H1 (cell line): ENCODE results near the gene CCT5. TPM values are rescaled to one million over a fixed set of nuclear protein-coding genes. Genes with fewer than 3 reads are reported as not detected.
A peak's percentile ranks its signal among the peaks of the same experiment; 100 is the strongest.

Source experiments
- BCL11A ChIP-seq, 2 experiments: IDR thresholded peaks; one replicate each; pipeline ENCODE4 v1.6.1; 2011; ENCODE audit warnings: low read depth in 2 of 2, low read length in 2 of 2, mild to moderate bottlenecking in 2 of 2
- CHD2 ChIP-seq: IDR thresholded peaks from 2 replicates; pipeline ENCODE4 v1.6.1; 2012; ENCODE audit warnings: low read length, improper control_type of control experiment
- CREB1 ChIP-seq: IDR thresholded peaks from 2 replicates; pipeline ENCODE4 v1.6.1; 2012; ENCODE audit warnings: inconsistent platforms
- EP300 ChIP-seq, 2 experiments: IDR thresholded peaks; 1 replicate in 1 of 2; 2 replicates in 1 of 2; pipeline ENCODE4 v1.6.1; 2011 to 2012; ENCODE audit warnings: low read depth in 2 of 2, low read length in 2 of 2, mild to moderate bottlenecking in 2 of 2, borderline replicate concordance in 1 of 2, inconsistent platforms in 1 of 2, moderate library complexity in 1 of 2
- JUND ChIP-seq: IDR thresholded peaks from 2 replicates; pipeline ENCODE4 v1.6.1; 2011; ENCODE audit warnings: mild to moderate bottlenecking, improper control_type of control experiment, low read length
- KDM1A ChIP-seq: fragments of 200-600, 300-600 bp; sonication (generic); IDR thresholded peaks from 2 replicates; pipeline ENCODE4 v1.7.1; 2016; ENCODE audit warnings: mild to moderate bottlenecking, low read length, borderline replicate concordance
- KDM4A ChIP-seq: IDR thresholded peaks from one replicate; pipeline ENCODE4 v1.7.1; 2012; ENCODE audit warnings: low read depth, mild to moderate bottlenecking, moderate library complexity, low read length, inconsistent platforms; ENCODE audit not compliant: severe bottlenecking
- NRF1 ChIP-seq: IDR thresholded peaks from 2 replicates; pipeline ENCODE4 v1.6.1; 2011; ENCODE audit warnings: mild to moderate bottlenecking, low read depth, low read length, improper control_type of control experiment
- POU5F1 ChIP-seq: IDR thresholded peaks from 2 replicates; pipeline ENCODE4 v1.6.1; 2011; ENCODE audit warnings: low read depth, mild to moderate bottlenecking, low read length, moderate library complexity
- RFX5 ChIP-seq: IDR thresholded peaks from 2 replicates; pipeline ENCODE4 v1.6.1; 2011; ENCODE audit warnings: low read depth, low read length, improper control_type of control experiment, borderline replicate concordance
- SAP30 ChIP-seq: fragments of 300-600 bp; sonication (generic); IDR thresholded peaks from 2 replicates; pipeline ENCODE4 v1.7.1; 2012; ENCODE audit warnings: low read length, moderate library complexity, mild to moderate bottlenecking, inconsistent platforms; ENCODE audit not compliant: insufficient read depth, insufficient replicate concordance
- SP4 ChIP-seq: IDR thresholded peaks from 2 replicates; pipeline ENCODE4 v1.6.1; 2012; ENCODE audit warnings: low read length, inconsistent platforms
- SUZ12 ChIP-seq: fragments of 200-600 bp; sonication (generic); IDR thresholded peaks from 2 replicates; pipeline ENCODE4 v1.6.1; 2012; ENCODE audit warnings: mild to moderate bottlenecking, inconsistent platforms, low read length, moderate library complexity, mixed read lengths
- TAF1 ChIP-seq: IDR thresholded peaks from 2 replicates; pipeline ENCODE4 v1.6.1; 2011; ENCODE audit warnings: mild to moderate bottlenecking, low read depth, low read length
- TEAD4 ChIP-seq: IDR thresholded peaks from 2 replicates; pipeline ENCODE4 v1.6.1; 2012; ENCODE audit warnings: low read depth, low read length, inconsistent platforms, mixed read lengths
- USF2 ChIP-seq: IDR thresholded peaks from 2 replicates; pipeline ENCODE4 v1.6.1; 2011; ENCODE audit warnings: low read length, improper control_type of control experiment
- polyA plus RNA-seq, 7 experiments: library from polyadenylated mRNA; depleted of rRNA in 3 of 7; stranded (reverse) in 5 of 7; unstranded in 2 of 7; fragments of >200 nt in 5 of 7; fragments of 200-250 nt in 2 of 7; gene quantifications; 1 replicate in 5 of 7; 2 replicates in 1 of 7; 4 replicates in 1 of 7; pipeline versions ENCODE4 v1.2.1 to v1.2.3, GENCODE V29; 2011 to 2013; ENCODE audit warnings: missing spikeins in 2 of 7, mixed read lengths in 2 of 7
- total RNA-seq: library from RNA; stranded (reverse); fragmentation: NEBNext Ultra II Directional; extraction: Animal tissue kit (Norgen Biotek cat#: 25700); gene quantifications from 2 replicates; pipeline ENCODE4 v1.2.1, GENCODE V29; 2021

The CCT5 gene
- total and polyA plus RNA-seq, 2 of the 8 experiments (the other 6 are each of a cell fraction or from before 2014, with no cell fraction given), result 425 to 549 TPM

DNA sequence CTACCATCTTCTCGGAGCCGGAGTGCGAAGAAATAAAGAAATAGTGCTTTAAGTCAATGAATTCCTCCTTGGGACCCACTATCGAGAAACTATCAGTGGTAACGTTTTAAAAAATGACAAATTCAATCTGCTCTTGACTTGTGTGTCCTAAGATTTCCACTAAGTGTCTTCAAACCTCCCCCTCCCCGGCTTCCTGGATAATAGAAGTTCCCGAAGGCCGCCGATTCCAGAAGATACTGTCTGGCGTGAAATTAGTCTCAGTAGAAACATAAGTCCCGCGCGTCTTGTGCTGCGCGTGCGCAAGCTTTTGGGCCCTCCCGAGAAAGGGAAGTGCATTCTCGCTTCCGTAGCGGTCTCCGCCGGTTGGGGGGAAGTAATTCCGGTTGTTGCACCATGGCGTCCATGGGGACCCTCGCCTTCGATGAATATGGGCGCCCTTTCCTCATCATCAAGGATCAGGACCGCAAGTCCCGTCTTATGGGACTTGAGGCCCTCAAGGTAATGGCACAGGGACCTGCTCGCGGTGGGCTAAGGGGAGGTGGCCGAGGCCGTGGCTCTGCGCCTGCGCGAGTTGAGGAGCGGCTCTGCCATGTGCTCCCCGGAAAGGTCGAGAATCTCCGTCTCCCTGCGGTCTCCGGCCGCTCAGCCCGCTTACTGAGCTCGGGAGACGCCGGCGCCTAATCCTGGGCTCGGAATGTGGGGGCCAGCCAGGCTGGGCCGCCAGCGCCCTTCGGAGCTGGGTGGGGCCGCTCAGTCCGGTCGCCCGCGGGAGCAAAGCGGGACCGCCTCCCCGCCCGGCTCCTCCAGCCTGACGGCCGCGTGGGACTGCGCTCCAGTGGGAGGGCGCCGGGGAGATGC lies at the start of gene CCT5 (continued):
- no peak for TF ChIP-seq USF2
- TF ChIP-seq SUZ12, result no peak
- no peak for TF ChIP-seq RFX5
- TF ChIP-seq TAF1, result peak; percentile 95
- no peak for TF ChIP-seq BCL11A (IDR thresholded peaks at IDR 0.05; ENCODE audit: low read depth in 2 of 2, low read length in 2 of 2)
- TF ChIP-seq JUND, result peak; percentile 95
- TF ChIP-seq KDM1A, result no peak
- no peak for TF ChIP-seq SP4
- no peak for TF ChIP-seq SAP30
- TF ChIP-seq KDM4A, result peak; percentile 57
- TF ChIP-seq NRF1, result peak; percentile 83
- TF ChIP-seq TEAD4, result no peak
- peak in 1 of 2 experiments; percentile 97; a peak in 2 of 3 replicates for TF ChIP-seq EP300 (IDR thresholded peaks at IDR 0.05; ENCODE audit: borderline replicate concordance in 1 of 2, low read depth in 2 of 2, low read length in 2 of 2)
- no peak for TF ChIP-seq POU5F1
- peak; percentile 7; the same call in 1 of the 2 replicates for TF ChIP-seq CREB1
- no peak for TF ChIP-seq CHD2
